ENCODE results near the gene IHH.

IHH gene

DNA sequence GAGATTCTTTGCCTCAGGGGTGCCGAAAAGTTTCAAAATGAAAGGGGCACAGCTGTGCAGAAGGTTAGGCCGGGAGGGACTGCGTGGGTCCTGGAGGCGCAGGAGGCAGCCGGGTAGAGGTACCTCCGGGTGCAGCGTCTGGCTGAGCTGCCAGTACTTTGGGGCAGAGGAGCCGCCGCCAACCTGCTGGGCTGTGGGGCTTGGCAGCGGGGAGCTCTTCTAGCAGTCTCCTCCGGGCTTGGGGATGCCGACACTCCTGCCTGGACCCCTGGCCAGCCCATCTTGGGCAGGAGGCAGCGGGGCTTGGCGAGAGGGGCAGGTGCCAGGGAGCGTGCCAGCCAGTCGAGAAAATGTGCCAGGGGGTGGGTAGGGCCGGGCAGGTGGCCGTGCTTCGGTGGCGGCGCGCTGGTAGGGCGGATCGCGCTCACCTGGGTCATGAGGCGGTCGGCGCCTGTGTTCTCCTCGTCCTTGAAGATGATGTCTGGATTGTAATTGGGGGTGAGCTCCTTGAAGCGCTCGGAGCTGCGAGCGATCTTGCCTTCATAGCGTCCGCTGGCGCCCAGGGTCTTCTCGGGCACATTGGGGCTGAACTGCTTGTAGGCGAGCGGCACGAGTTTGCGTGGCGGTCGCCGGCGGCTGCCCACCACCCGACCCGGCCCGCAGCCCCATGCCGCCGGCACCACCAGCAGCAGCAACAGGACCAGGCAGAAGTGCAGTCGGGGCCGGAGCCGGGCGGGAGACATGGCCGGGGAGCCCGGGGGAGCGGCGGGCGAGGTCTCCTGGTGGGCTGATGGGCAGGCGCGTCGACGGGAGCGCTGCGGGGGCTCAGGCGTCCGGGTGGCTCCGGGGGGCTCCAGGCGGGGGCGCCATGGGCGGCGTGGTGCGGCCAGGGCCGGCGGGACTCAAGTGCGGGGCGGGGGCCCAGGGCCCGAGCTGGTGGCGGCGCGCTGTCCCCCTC is 717 bp downstream of the IHH start:
- no peak overlapping the region for H3K27ac ChIP-seq
- TF ChIP-seq CTCF (IDR thresholded peaks at IDR 0.05) (no peak), ZFX (IDR thresholded peaks at IDR 0.05; ENCODE audit: borderline replicate concordance) (no peak)

DNA sequence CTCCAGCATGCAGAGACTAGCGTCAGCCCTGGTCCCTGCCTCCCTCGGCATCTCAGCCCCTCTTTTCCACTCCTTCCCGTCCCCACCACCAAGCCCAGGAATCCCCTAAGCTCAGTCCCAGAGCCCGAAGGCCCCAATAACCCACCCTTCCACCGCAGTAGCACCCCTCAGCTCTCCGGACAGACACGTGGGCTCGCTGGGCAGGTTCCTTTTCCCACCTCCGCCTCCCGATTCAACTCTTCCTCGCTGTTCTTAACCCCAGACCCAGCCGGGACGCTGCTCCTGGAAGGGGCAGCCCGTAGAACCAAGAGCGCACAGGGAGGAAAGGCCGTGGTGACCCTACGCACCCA is 1.4 kb downstream of the IHH start:
- TF ChIP-seq ZFX (IDR thresholded peaks at IDR 0.05; ENCODE audit: borderline replicate concordance) (no peak), CTCF (IDR thresholded peaks at IDR 0.05) (no peak)
- no peak overlapping the region for H3K27ac ChIP-seq

DNA sequence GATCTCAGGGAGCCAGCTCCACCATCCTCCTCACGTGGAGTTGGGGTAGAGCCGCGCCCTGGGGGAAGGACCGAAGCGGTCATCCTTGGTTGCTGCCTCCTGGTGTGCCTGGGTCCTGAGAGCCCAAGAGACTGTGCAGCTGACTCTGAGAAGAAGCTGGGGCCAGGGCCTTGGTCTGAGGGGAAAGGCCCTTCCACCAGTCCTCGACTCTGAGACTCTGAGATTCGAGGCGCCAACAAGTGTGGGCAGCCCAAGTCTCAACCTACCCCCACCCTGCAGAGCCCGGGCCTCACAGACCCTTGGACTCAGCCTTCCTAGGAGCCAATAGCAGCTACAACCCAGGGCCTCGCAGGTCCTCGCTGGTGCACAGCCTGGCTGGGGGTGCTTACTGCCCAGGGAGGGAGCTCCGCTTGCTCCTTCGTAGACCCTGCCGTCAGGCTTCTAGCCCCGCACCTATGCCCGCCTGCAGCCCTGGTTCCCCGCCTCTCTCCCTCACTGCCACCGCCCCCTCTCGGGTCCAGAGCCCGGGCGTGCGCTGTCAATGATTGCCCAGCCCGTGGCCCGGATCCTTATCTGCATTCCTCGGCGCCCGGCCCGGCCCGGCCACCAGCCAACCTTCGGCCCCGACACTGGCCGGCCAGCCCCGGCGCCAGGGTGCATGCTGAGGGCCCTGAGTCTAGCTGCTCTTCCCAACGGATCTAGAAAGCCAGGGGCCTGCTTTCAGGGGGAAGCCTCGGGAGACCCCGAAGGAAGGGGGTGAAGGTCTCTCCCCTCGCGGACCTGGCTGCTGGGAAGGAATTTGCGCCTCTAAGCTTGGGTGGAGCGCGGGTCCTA is 2.0 kb downstream of the IHH start:
- no peak for TF ChIP-seq ZFX (IDR thresholded peaks at IDR 0.05; ENCODE audit: borderline replicate concordance)
- no peak for TF ChIP-seq CTCF (IDR thresholded peaks at IDR 0.05)
- no peak overlapping the region for H3K27ac ChIP-seq

- TF ChIP-seq CTCF (IDR thresholded peaks at IDR 0.05), result peak; percentile 95
- no peak for TF ChIP-seq ZFX (IDR thresholded peaks at IDR 0.05; ENCODE audit: borderline replicate concordance)
- H3K27ac ChIP-seq, result no peak overlapping the region
Observed at GRCh38 chr2:219057709-219058540, 2.8 kb downstream of the IHH start.

- no peak for TF ChIP-seq CTCF (IDR thresholded peaks at IDR 0.05)
- no peak for TF ChIP-seq ZFX (IDR thresholded peaks at IDR 0.05; ENCODE audit: borderline replicate concordance)
- no peak overlapping the region for H3K27ac ChIP-seq
Observed at GRCh38 chr2:219056896-219057708, 3.6 kb downstream of the IHH start.

DNA sequence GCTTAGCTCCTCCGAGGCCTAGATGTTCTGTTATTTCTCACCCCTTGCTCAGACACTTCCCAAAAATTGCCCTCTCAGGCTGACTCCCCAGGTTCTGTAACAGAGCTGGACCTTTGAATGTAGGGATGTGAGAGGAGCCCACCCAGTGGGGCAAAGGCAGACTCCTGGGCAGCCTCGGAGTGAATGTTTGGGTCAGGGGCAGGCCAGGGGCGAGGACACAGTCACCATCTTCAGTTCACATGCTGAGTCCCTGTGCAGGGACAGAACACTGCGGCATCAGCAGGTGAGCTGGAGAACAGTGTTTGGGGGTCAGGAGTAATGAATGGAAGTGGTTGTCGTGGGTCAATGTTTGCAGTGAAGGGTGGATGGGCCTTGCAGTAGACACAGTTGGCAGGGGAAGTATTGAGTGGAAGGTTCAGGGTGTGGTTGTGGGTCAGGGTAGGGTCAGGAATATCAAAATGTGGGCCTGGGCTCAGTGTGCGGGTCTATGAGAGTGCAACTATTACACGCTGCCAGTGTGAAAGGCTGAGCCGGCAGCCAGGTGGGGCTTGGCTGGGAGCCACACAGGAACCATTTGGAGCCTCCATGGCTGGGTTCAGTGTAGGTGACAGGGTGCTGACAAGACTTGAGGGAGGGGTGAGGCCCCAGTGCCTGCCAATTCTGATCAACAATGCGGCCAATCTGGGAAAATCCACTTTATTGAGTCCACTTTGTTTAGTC is 4.4 kb downstream of the IHH start:
- TF ChIP-seq CTCF (IDR thresholded peaks at IDR 0.05) (no peak), ZFX (IDR thresholded peaks at IDR 0.05; ENCODE audit: borderline replicate concordance) (no peak)
- no peak overlapping the region for H3K27ac ChIP-seq

All from 22Rv1 (cell line).